ENCODE results near the gene MFAP5.
"Not testable (repeated sequence)": the region's sequence is repeated elsewhere in the genome, so short reads cannot be mapped to it uniquely, and the experiment has no call there.

GRCh38 chr12:8635342-8636006 lies 27.2 kb downstream of the MFAP5 start:
- TF ChIP-seq CTCF (conservative IDR thresholded peaks at IDR 0.05); ZFX (IDR thresholded peaks at IDR 0.05): not testable (repeated sequence)

All from C4-2B (cell line).